HepG2 (cell line): ENCODE data around the gene MIEF1. TPM values are rescaled to one million over a fixed set of nuclear protein-coding genes. Genes with fewer than 3 reads are reported as not detected.

Source experiments
- ATAC-seq: fragments of 200-7000 bp; cut with Tn5 transposase; 3 replicates; pipeline ENCODE4 v1.9.1; 2020; ENCODE audit warnings: mild to moderate bottlenecking, moderate library complexity
- BruUV-seq: library from RNA; stranded (reverse); fragments of 400-500 nt; replicated peaks from 2 replicates; lab custom pipeline; 2021; lab: Mats Ljungman, UMichigan
- CTCF ChIA-PET: fragments of 300-600 bp; formaldehyde crosslinking; extraction: SDS; loops from one replicate; lab custom pipeline; 2021; ENCODE audit warnings: low total read pairs, inconsistent platforms, low intra/inter-chr PET ratio; lab: Yijun Ruan, JAX
- POLR2A ChIA-PET: fragments of 350-600 bp; sonication (Branson Sonifier 250); formaldehyde crosslinking; loops from one replicate; lab custom pipeline; 2020; ENCODE audit warnings: antibody characterized with exemption, inconsistent platforms; lab: Yijun Ruan, JAX
- DNase-seq: peaks from one replicate; pipeline ENCODE4 v3.0.0-alpha.2; 2015; ENCODE audit warnings: low spot score
- FAIRE-seq: peaks from 3 replicates; lab custom pipeline; 2011; peaks lifted over from hg19 to GRCh38; lab: Jason Lieb, UNC
- H2AFZ ChIP-seq: one replicate; pipeline ENCODE4 v1.6.1; 2011; ENCODE audit warnings: low read length, inconsistent platforms
- H3K27ac ChIP-seq: fragments of 300-600 bp; 3 replicates; pipeline ENCODE4 v1.8.0; 2011; ENCODE audit warnings: mixed run types, mild to moderate bottlenecking, mixed read lengths, low read length, inconsistent platforms; ENCODE audit not compliant: insufficient read depth; ENCODE audit errors: extremely low read length
- H3K27me3 ChIP-seq, 2 experiments: fragments of 200-600 bp in 1 of 2; 2 replicates in 1 of 2; 3 replicates in 1 of 2; pipeline versions ENCODE4 v1.6.0 to v1.8.0; 2011; ENCODE audit warnings: low read length in 2 of 2, mild to moderate bottlenecking in 2 of 2, moderate library complexity in 2 of 2, inconsistent platforms in 1 of 2; ENCODE audit not compliant: insufficient read depth in 2 of 2, control insufficient read depth in 1 of 2
- H3K36me3 ChIP-seq, 2 experiments: fragments of 200-600 bp in 1 of 2; replicated peaks in 1 of 2; 2 replicates in 1 of 2; 3 replicates in 1 of 2; pipeline versions ENCODE4 v1.5.1 to v1.8.0; 2011; ENCODE audit warnings: low read length in 2 of 2, inconsistent platforms in 1 of 2; ENCODE audit not compliant: insufficient read depth in 2 of 2, control insufficient read depth in 1 of 2
- H3K4me1 ChIP-seq: 2 replicates; pipeline ENCODE4 v1.5.1; 2012; ENCODE audit warnings: low read length, inconsistent platforms; ENCODE audit not compliant: insufficient read depth
- H3K4me2 ChIP-seq: 2 replicates; pipeline ENCODE4 v1.6.0; 2011; ENCODE audit warnings: low read depth, low read length, inconsistent platforms
- H3K4me3 ChIP-seq, 3 experiments: fragments of 200-600 bp in 1 of 3; sonication (generic), shearing (Covaris generic) in 1 of 3; replicated peaks in 1 of 3; 2 replicates each; pipeline ENCODE4 v1.5.1; 2011 to 2016; ENCODE audit warnings: low read length in 3 of 3, inconsistent platforms in 2 of 3, low read depth in 2 of 3, mild to moderate bottlenecking in 2 of 3, control low read depth in 1 of 3, mixed read lengths in 1 of 3; ENCODE audit not compliant: insufficient read depth in 1 of 3
- H3K79me2 ChIP-seq: one replicate; pipeline ENCODE4 v1.6.1; 2011; ENCODE audit warnings: low read length, inconsistent platforms; ENCODE audit not compliant: insufficient read depth
- H3K9ac ChIP-seq: 2 replicates; pipeline ENCODE4 v1.6.0; 2011; ENCODE audit warnings: mild to moderate bottlenecking, low read depth, low read length, inconsistent platforms; ENCODE audit not compliant: insufficient read depth
- H3K9me3 ChIP-seq: 2 replicates; pipeline ENCODE4 v1.5.1; 2012; ENCODE audit warnings: mild to moderate bottlenecking, low read length
- H4K20me1 ChIP-seq: 2 replicates; pipeline ENCODE4 v1.6.0; 2011; ENCODE audit warnings: inconsistent platforms, mild to moderate bottlenecking, low read length, moderate library complexity; ENCODE audit not compliant: insufficient read depth
- E2F1 ChIP-seq: sonication (generic); formaldehyde crosslinking; IDR thresholded peaks from 2 replicates; pipeline ENCODE4 v1.5.0; 2020; ENCODE audit warnings: missing genetic modification reagents
- LCORL ChIP-seq, 2 experiments: fragments of 450-650 bp in 1 of 2; sonication (generic) in 1 of 2; formaldehyde crosslinking in 1 of 2; IDR thresholded peaks; 2 replicates each; pipeline versions ENCODE4 v1.5.0 to v1.6.1; 2017 to 2020; ENCODE audit warnings: antibody characterized with exemption in 1 of 2, missing genetic modification reagents in 1 of 2
- POGZ ChIP-seq: sonication (generic); formaldehyde crosslinking; IDR thresholded peaks from 2 replicates; pipeline ENCODE4 v1.4.0; 2020; ENCODE audit warnings: mild to moderate bottlenecking, missing genetic modification reagents
- RFX5 ChIP-seq: IDR thresholded peaks from 2 replicates; pipeline ENCODE4 v1.6.1; 2011; ENCODE audit warnings: low read depth, low read length, improper control_type of control experiment
- TCF7 ChIP-seq: sonication (generic); IDR thresholded peaks from 2 replicates; pipeline ENCODE4 v1.6.1; 2016; ENCODE audit warnings: antibody characterized with exemption, low read depth
- ZFP36L2 ChIP-seq: sonication (generic); formaldehyde crosslinking; IDR thresholded peaks from 2 replicates; pipeline ENCODE4 v1.4.0; 2020; ENCODE audit warnings: missing genetic modification reagents
- ZFP37 ChIP-seq: sonication (generic); formaldehyde crosslinking; IDR thresholded peaks from 2 replicates; pipeline ENCODE4 v1.4.0; 2020; ENCODE audit warnings: missing genetic modification reagents, borderline replicate concordance
- ZFP41 ChIP-seq: sonication (generic); formaldehyde crosslinking; IDR thresholded peaks from 2 replicates; pipeline ENCODE4 v1.4.0; 2020; ENCODE audit warnings: mild to moderate bottlenecking, missing genetic modification reagents, borderline replicate concordance
- ZHX1 ChIP-seq: sonication (generic); formaldehyde crosslinking; IDR thresholded peaks from 2 replicates; pipeline ENCODE4 v1.8.1; 2022; ENCODE audit warnings: low read depth, mild to moderate bottlenecking, missing genetic modification reagents
- ZNF235 ChIP-seq: sonication (generic); formaldehyde crosslinking; IDR thresholded peaks from 2 replicates; pipeline ENCODE4 v1.8.1; 2023; ENCODE audit warnings: mild to moderate bottlenecking, missing genetic modification reagents, borderline replicate concordance
- ZNF331 ChIP-seq: sonication (generic); formaldehyde crosslinking; IDR thresholded peaks from 2 replicates; pipeline ENCODE4 v1.4.0; 2020; ENCODE audit warnings: missing genetic modification reagents
- ZNF430 ChIP-seq: sonication (generic); formaldehyde crosslinking; IDR thresholded peaks from 2 replicates; pipeline ENCODE4 v1.9.0; 2021; ENCODE audit warnings: mild to moderate bottlenecking, missing genetic modification reagents
- WGBS: methylation state at CpG from one replicate; pipeline ENCODE4 v1.1.6; 2017; ENCODE audit warnings: low lambda C conversion rate; 5-methylcytosine and 5-hydroxymethylcytosine counted together
- in situ Hi-C: cut with HindIII; loops from 2 replicates; pipeline ENCODE4 v1.10.0; 2017; ENCODE audit warnings: low pct_unique_long_range_greater_than_20kb; ENCODE audit not compliant: extremely low pct_ligation_motif_present
- intact Hi-C: fragments of 100-400 bp; cut with micrococcal nuclease; formaldehyde crosslinking; loops from one replicate; pipeline ENCODE4 v1.10.0; 2022; ENCODE audit not compliant: unreplicated experiment
- polyA plus RNA-seq, 8 experiments: library from polyadenylated mRNA; depleted of rRNA in 3 of 8; stranded (reverse) in 7 of 8; unstranded in 1 of 8; fragments of >200 nt; fragmentation: Illumina TruSeq in 4 of 8; extraction: Trizol in 4 of 8; gene quantifications; 2 replicates each; pipeline versions ENCODE4 v1.2.1 to v1.2.3, GENCODE V29; 2011 to 2016; ENCODE audit warnings: low read depth in 4 of 8, missing spikeins in 1 of 8, mixed read lengths in 1 of 8; ENCODE audit not compliant: insufficient read depth in 1 of 8
- total RNA-seq, 5 experiments: library from RNA; depleted of rRNA; stranded (reverse); fragments of >200 nt; fragmentation: Illumina TruSeq; extraction: Trizol; gene quantifications; 2 replicates each; pipeline ENCODE4 v1.2.3, GENCODE V29; 2016; ENCODE audit warnings: low read depth in 1 of 5
- TF ChIP-seq, protein P1 (sequence below): sonication (generic); formaldehyde crosslinking; IDR thresholded peaks from 2 replicates; pipeline ENCODE4 v1.4.0; 2020; ENCODE audit warnings: mild to moderate bottlenecking, missing genetic modification reagents

Gene MIEF1
- total and polyA plus RNA-seq, 2 of the 13 experiments (the other 11 are each of a cell fraction or from before 2014, with no cell fraction given), result 21.7 to 34.8 TPM

DNA sequence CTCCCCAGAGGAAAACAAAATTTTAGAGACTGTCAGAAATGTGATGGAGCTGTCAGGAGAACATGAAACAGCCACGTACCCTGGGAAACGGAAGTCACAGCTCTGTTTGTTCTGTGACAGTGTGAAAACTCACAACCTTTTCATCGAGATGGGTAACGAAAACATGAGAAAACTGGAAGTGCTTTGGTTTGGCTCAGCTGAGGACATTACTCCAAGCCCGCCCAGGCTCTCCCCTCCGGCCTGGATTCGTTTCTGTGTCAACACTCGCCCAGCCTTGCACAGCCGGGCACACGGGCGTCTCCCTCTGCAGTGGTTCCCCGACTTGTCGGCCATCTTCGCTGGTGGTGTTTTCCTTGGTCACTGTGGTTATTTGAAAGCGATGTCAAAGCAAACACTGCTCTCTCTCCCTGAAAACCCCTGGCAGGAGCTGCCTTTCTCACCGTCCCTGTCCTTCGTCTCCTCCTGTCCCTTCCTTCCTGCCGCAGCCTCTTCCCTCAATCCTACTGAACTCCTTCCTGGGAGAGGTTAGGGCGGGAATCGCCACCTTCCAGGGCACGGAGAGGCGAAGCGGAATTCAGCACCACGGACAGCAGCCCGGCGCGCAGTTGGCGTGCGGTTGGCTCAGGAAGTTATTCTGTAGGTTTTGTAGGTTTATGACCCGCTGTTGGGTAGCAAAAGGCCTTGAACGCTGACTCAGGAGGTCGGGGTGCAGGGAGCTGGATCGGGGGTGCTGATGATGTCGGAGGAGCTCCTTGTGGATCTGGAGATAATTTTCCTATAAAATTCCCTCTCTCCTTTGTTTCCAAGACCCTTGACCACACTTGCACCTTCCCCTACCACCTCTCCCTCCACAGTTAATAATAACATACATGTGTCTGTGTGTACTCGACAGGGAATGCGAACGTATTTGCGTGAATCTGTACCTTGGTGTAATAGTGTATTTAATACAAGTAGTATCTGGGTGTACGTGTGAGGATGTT lies 43.6 kb downstream of the MIEF1 start:
- no peaks in the 10 kb centered on the region for H3K79me2 ChIP-seq
- DNase-seq, result no peak
- no peak overlapping the region for H2AFZ ChIP-seq
- no peaks in the 10 kb centered on the region for H3K36me3 ChIP-seq
- no peak overlapping the region for H3K4me3 ChIP-seq
- ATAC-seq, result peak; percentile 70
- H4K20me1 ChIP-seq, result 0 out of 2 replicates have a peak, but pooled peaks cover 13% of the 10 kb centered on the region
- intact Hi-C loops (no loop called here), in situ Hi-C loops (no loop called here)
- POLR2A ChIA-PET, result no interaction called here
- no TSS peak for BruUV-seq
- H3K4me1 ChIP-seq, result no peaks in the 10 kb centered on the region
- no peak overlapping the region for H3K9ac ChIP-seq
- CTCF ChIA-PET, result no interaction called here
- 13% methylated on average over 37 of the region's 39 CpGs for WGBS
- H3K27me3 ChIP-seq, result peaks cover 0 to 10% of the 10 kb centered on the region in 2 experiments; a peak in 2 of 5 replicates
- no peaks in the 10 kb centered on the region for H3K9me3 ChIP-seq
- no peak overlapping the region for H3K4me2 ChIP-seq
- no peak overlapping the region for H3K27ac ChIP-seq
- no peak for FAIRE-seq
- TF ChIP-seq ZNF430 (CRISPR knock-in tag) (peak; percentile 88; the same call in 1 of the 2 replicates), LCORL (IDR thresholded peaks at IDR 0.05) (no peak), LCORL (CRISPR knock-in tag; IDR thresholded peaks at IDR 0.05) (no peak), ZHX1 (peak; percentile 81; the same call in 1 of the 2 replicates), TCF7 (no peak), RFX5 (no peak), E2F1 (CRISPR knock-in tag) (peak; percentile 74; the same call in 1 of the 2 replicates), ZFP37 (peak; percentile 94; the same call in 1 of the 2 replicates), ZNF331 (peak; percentile 94), ZNF235 (CRISPR knock-in tag) (no peak), ZFP36L2 (CRISPR knock-in tag) (peak; percentile 97), ZFP41 (no peak), POGZ (CRISPR knock-in tag) (no peak)
- TF ChIP-seq, protein P1, sequence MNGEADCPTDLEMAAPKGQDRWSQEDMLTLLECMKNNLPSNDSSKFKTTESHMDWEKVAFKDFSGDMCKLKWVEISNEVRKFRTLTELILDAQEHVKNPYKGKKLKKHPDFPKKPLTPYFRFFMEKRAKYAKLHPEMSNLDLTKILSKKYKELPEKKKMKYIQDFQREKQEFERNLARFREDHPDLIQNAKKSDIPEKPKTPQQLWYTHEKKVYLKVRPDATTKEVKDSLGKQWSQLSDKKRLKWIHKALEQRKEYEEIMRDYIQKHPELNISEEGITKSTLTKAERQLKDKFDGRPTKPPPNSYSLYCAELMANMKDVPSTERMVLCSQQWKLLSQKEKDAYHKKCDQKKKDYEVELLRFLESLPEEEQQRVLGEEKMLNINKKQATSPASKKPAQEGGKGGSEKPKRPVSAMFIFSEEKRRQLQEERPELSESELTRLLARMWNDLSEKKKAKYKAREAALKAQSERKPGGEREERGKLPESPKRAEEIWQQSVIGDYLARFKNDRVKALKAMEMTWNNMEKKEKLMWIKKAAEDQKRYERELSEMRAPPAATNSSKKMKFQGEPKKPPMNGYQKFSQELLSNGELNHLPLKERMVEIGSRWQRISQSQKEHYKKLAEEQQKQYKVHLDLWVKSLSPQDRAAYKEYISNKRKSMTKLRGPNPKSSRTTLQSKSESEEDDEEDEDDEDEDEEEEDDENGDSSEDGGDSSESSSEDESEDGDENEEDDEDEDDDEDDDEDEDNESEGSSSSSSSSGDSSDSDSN, result no peak
